ENCODE measurements around the gene REPIN1.

GRCh38 chr7:150337179-150337578, 31.4 kb upstream of the REPIN1 start:
- TF ChIP-seq, protein P1, sequence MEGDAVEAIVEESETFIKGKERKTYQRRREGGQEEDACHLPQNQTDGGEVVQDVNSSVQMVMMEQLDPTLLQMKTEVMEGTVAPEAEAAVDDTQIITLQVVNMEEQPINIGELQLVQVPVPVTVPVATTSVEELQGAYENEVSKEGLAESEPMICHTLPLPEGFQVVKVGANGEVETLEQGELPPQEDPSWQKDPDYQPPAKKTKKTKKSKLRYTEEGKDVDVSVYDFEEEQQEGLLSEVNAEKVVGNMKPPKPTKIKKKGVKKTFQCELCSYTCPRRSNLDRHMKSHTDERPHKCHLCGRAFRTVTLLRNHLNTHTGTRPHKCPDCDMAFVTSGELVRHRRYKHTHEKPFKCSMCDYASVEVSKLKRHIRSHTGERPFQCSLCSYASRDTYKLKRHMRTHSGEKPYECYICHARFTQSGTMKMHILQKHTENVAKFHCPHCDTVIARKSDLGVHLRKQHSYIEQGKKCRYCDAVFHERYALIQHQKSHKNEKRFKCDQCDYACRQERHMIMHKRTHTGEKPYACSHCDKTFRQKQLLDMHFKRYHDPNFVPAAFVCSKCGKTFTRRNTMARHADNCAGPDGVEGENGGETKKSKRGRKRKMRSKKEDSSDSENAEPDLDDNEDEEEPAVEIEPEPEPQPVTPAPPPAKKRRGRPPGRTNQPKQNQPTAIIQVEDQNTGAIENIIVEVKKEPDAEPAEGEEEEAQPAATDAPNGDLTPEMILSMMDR (IDR thresholded peaks at IDR 0.05; ENCODE audit: low read length): no peak
- no peak for TF ChIP-seq EZH2 (IDR thresholded peaks at IDR 0.05; ENCODE audit: borderline replicate concordance, low read length)
